ENCODE measurements around the gene FITM1.

DNA sequence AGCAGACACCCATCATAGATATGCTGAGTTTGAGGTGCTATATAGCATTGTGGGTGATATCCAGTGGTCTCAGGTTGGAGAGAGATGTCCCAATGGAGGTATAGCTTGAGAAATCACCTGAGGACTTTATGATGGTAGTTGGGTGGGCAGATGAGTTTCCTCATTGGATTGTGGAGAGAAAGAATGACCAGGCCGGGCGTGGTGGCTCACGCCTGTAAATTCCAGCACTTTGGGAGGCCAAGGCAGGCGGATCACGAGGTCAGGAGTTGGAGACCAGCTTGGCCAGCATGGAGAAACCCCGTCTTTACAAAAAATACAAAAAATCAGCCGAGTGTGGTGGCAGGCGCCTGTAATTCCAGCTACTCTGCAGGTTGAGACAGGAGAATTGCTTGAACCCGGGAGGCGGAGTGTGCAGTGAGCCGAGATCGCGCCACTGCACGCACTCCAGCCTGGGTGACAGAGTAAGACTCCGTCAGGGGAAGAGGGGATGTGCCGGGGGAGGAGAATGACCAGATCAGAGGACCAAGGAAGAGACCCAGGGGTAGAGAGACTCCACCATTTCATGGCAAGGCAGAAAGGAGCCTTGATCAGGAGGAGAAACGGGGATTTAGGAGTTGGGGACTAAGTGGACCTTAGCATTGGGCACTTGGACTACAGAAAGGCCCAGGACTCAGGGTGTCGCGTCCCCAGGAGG lies 37.1 kb upstream of the FITM1 start:
- TF ChIP-seq CTCF (IDR thresholded peaks at IDR 0.05) (no peak), REST (IDR thresholded peaks at IDR 0.05; ENCODE audit: insufficient read depth in 1 of 2, low read depth in 2 of 2, low read length in 1 of 2) (no peak), POLR2AphosphoS5 (IDR thresholded peaks at IDR 0.05; ENCODE audit: low read depth, low read length) (no peak; the same call in 1 of the 2 replicates)

Measured in Panc1 (cell line).